Nephron (organoid): ENCODE results near the gene OR2S2.
"Not testable (repeated sequence)": the region's sequence is repeated elsewhere in the genome, so short reads cannot be mapped to it uniquely, and the experiment has no call there.

Experiments used
- H3K27ac Mint-ChIP-seq, 3 experiments: 2 replicates each; pipeline ENCODE4 v1.8.0; 2020; ENCODE audit warnings: mixed read lengths in 3 of 3, mild to moderate bottlenecking in 2 of 3, moderate library complexity in 1 of 3
- H3K27me3 Mint-ChIP-seq: 2 replicates; pipeline ENCODE4 v1.8.0; 2021; ENCODE audit warnings: low read depth, mild to moderate bottlenecking, moderate library complexity, mixed read lengths
- H3K36me3 Mint-ChIP-seq: 2 replicates; pipeline ENCODE4 v1.8.0; 2020; ENCODE audit warnings: low read depth, mixed read lengths
- H3K4me1 Mint-ChIP-seq: 2 replicates; pipeline ENCODE4 v1.8.0; 2020; ENCODE audit warnings: mixed read lengths
- H3K4me3 Mint-ChIP-seq, 3 experiments: 2 replicates each; pipeline ENCODE4 v1.8.0; 2020; ENCODE audit warnings: mild to moderate bottlenecking in 3 of 3, mixed read lengths in 3 of 3, moderate library complexity in 2 of 3
- H3K9me3 Mint-ChIP-seq: 2 replicates; pipeline ENCODE4 v1.8.0; 2020; ENCODE audit warnings: mixed read lengths
- TF ChIP-seq, protein P1 (sequence below), 3 experiments: fragments of 200-600 bp; sonication (generic); IDR thresholded peaks; one replicate each; pipeline ENCODE4 v1.5.0; 2021; ENCODE audit warnings: antibody characterized with exemption in 3 of 3; ENCODE audit not compliant: unreplicated experiment in 3 of 3

Gene OR2S2

DNA sequence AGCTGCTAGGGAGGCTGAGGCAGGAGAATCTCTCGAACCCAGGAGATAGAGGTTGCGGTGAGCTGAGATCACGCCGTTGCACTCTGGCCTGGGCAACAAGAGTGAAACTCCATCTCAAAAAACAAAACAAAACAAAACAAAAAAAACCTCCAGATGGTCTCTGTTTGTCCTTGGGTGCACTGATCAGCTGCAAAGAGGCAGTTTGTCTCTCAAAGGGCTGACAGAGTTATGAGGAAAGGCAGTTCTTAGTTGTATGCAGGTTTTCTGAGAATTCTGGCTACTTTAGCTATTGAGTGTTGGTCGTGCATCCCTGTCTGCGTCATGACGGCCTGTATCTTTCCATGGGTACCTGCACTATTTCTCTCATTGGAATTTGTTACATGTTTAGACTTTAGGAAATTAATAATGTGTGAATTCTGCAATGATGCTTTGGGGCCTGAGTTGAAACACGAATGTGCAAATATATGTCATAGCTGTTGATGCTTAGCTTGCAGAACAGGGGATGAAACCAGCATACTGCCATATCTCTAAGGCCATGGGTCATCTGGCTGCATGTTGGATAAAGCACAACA is 18.2 kb downstream of the OR2S2 start:
- TF ChIP-seq, protein P1, sequence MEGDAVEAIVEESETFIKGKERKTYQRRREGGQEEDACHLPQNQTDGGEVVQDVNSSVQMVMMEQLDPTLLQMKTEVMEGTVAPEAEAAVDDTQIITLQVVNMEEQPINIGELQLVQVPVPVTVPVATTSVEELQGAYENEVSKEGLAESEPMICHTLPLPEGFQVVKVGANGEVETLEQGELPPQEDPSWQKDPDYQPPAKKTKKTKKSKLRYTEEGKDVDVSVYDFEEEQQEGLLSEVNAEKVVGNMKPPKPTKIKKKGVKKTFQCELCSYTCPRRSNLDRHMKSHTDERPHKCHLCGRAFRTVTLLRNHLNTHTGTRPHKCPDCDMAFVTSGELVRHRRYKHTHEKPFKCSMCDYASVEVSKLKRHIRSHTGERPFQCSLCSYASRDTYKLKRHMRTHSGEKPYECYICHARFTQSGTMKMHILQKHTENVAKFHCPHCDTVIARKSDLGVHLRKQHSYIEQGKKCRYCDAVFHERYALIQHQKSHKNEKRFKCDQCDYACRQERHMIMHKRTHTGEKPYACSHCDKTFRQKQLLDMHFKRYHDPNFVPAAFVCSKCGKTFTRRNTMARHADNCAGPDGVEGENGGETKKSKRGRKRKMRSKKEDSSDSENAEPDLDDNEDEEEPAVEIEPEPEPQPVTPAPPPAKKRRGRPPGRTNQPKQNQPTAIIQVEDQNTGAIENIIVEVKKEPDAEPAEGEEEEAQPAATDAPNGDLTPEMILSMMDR (IDR thresholded peaks at IDR 0.05; ENCODE audit: unreplicated experiment in 3 of 3) = no peak

DNA sequence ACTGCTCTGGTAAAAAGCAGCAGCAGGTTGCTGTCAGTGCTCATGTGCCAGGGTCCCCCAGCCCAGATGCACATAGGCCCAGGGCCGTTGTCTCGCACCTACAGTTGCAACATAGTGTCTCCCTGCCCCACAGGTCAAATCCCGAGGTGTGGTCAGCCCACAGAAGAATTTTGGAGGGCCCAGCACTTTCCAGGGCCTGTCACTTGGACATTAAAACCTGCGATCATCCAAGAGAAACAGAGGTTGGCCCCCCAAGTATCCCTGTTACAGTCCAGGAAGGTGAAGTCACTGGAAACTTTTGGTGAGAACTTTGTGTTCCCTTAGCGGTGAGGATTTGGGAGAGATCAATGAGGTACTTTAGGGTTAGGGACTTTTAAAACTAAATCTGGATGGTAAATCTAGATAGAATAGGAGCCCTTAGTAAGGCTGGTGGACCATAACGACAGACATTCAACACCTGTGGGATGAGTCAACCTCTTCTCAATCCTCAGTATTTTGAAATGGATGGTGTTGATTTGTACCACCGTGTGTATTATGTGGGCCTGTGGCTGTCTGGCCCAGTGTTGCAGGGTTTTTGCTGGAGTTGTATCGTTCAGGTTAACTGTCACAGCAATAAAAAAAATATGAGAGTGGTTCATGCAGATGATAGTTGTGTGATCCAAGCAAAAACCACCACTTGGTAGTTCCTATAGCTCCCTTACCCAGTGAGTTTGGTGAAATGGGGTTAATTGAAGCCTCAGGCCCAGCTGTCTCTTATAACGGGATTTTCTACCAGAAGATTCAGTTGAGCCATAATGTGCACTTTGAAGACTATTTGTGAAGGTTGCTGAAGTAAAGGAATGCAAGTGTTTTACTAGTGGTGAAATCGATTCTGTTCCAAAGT is 19.2 kb downstream of the OR2S2 start:
- TF ChIP-seq, protein P1 (IDR thresholded peaks at IDR 0.05; ENCODE audit: unreplicated experiment in 3 of 3) = no peak
- Mint-ChIP-seq H3K4me3 (no peak overlapping the region), H3K4me1 (peaks cover 6% of the 10 kb centered on the region), H3K27ac (no peak overlapping the region), H3K27me3 (peaks cover 7% of the 10 kb centered on the region), H3K9me3 (no peaks in the 10 kb centered on the region), H3K36me3 (no peaks in the 10 kb centered on the region)

More for the DNA sequence above, 18.2 kb downstream of the OR2S2 start:
- Mint-ChIP-seq H3K4me3 (no peak overlapping the region), H3K9me3 (no peaks in the 10 kb centered on the region), H3K4me1 (peaks cover 4% of the 10 kb centered on the region), H3K27ac (no peak overlapping the region), H3K27me3 (peaks cover 11% of the 10 kb centered on the region), H3K36me3 (no peaks in the 10 kb centered on the region)

DNA sequence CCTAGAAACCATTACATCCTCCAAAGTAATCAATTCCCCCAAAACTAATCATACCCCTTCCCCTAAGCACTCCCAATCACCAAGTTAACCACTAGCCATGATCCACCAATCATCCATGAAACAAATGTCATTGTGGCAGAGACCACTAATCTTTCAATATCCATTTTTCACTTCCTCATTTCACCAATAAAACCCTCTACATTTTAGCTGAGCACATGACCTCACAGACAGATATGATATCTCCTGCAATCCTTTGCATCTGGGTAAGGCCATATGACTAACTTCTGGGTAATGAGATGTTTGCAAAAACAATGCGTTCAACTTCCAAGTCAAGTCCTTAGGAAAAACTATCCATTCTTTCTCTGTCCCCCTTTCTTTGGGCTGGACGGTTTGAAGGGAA is 20.7 kb downstream of the OR2S2 start:
- no peak overlapping the region for H3K4me3 Mint-ChIP-seq
- H3K27me3 Mint-ChIP-seq = peaks cover 10% of the 10 kb centered on the region
- TF ChIP-seq, protein P1 (IDR thresholded peaks at IDR 0.05; ENCODE audit: unreplicated experiment in 3 of 3) = no peak
- H3K36me3 Mint-ChIP-seq = no peaks in the 10 kb centered on the region
- H3K9me3 Mint-ChIP-seq = no peaks in the 10 kb centered on the region
- H3K27ac Mint-ChIP-seq = no peak overlapping the region
- peaks cover 9% of the 10 kb centered on the region for H3K4me1 Mint-ChIP-seq

DNA sequence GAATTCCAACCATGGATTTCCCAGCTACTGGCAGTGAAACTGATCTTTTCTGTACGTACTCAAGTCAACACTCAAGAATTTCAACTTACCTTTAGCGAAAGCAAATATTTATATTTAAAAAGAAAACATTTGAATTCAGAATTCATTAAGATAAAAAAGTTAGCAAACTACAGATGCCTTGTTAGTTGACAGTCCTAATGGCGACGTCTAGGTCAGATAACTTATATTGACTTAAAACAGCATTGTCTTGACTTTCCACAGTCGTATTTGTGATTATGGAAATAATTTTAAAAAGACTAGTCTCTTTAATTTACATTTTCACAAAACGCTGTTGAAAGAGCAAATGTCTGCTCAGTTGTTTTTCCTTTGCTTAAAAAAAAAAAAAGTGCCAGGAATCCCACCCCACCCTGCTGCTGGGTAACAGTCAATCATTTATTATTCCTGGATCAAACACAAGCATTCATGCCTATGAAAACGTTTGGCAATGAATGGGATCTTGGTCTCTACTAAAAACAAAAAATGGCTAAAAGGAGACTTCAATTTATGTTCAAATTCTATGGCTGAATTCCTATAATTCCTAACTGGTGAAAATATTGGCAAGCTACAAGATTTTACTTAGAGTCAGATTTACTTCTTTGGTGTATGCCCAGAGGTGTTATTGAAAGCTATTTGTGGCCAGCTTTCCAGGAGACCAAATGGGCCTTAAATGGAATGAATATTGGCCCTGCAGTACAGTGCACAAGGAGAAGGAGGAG is 22.0 kb downstream of the OR2S2 start:
- Mint-ChIP-seq H3K4me3 (no peak overlapping the region), H3K27ac (peak overlapping the region in 1 of 3 experiments; percentile 20), H3K9me3 (no peaks in the 10 kb centered on the region), H3K4me1 (peaks cover 9% of the 10 kb centered on the region), H3K27me3 (peaks cover 10% of the 10 kb centered on the region), H3K36me3 (no peaks in the 10 kb centered on the region)
- TF ChIP-seq, protein P1 (IDR thresholded peaks at IDR 0.05; ENCODE audit: unreplicated experiment in 3 of 3) = no peak

DNA sequence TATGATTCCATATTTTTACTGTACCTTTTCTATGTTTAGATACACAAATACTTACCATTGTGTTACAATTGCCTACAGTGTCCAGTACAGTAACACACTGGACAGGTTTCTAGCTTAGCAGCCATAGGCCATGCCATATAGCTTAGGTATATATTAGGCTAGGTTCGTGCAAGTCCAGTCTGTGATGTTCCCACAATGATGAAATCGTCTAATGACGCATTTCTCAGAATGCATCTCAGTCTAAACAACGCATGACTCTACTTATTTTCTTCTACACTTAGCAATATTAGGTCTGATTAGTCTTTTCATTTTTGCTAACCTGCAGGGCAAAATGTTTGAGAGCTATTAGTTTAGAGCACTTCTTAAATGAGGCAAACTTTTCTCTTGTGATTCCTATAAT is 22.7 kb downstream of the OR2S2 start:
- TF ChIP-seq, protein P1 (IDR thresholded peaks at IDR 0.05; ENCODE audit: unreplicated experiment in 3 of 3) = no peak
- H3K27ac Mint-ChIP-seq = no peak overlapping the region
- peaks cover 9% of the 10 kb centered on the region for H3K4me1 Mint-ChIP-seq
- H3K9me3 Mint-ChIP-seq = no peaks in the 10 kb centered on the region
- H3K4me3 Mint-ChIP-seq = no peak overlapping the region
- no peaks in the 10 kb centered on the region for H3K36me3 Mint-ChIP-seq
- H3K27me3 Mint-ChIP-seq = peaks cover 10% of the 10 kb centered on the region

DNA sequence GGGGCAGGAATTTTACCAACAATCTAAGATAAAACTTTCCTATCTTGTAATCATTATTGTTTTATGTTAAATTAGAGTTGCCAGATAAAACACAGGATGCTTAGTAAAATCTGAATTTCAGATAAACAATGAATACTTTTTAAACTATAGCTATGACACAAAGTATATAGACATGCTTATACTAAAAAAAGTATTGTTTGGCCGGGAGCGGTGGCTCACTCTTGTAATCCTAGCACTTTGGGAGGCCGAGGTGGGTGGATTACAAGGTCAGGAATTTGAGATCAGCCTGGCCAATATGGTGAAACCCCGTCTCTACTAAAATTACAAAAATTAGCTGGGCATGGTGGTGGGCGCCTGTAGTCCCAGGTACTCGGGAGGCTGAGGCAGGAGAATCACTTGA is 23.9 kb downstream of the OR2S2 start:
- not testable (repeated sequence) for H3K9me3 Mint-ChIP-seq, H3K4me3 Mint-ChIP-seq, H3K4me1 Mint-ChIP-seq, H3K36me3 Mint-ChIP-seq
- peaks cover 19% of the 10 kb centered on the region for H3K27me3 Mint-ChIP-seq
- H3K27ac Mint-ChIP-seq = peak overlapping the region in 2 of 3 experiments; percentile 8 to 42
